HAP-1 (cell line): ENCODE measurements around the gene CYB5B.

Experiments used
- DNase-seq, 2 experiments: peaks; one replicate each; pipeline ENCODE4 v3.0.0-alpha.2; 2016 to 2020; ENCODE audit warnings: low spot score in 2 of 2
- H3K27me3 ChIP-seq: fragments of 250-450 bp; sonication (Bioruptor Pico); 2 replicates; pipeline ENCODE4 v1.5.1; 2020; ENCODE audit warnings: low read depth, mild to moderate bottlenecking, moderate library complexity
- H3K36me3 ChIP-seq: fragments of 250-450 bp; sonication (Bioruptor Pico); replicated peaks from 2 replicates; pipeline ENCODE4 v1.5.1; 2020; ENCODE audit warnings: mild to moderate bottlenecking
- H3K4me1 ChIP-seq: fragments of 250-450 bp; sonication (Bioruptor Pico); 2 replicates; pipeline ENCODE4 v1.5.1; 2020; ENCODE audit warnings: mild to moderate bottlenecking
- H3K4me3 ChIP-seq: fragments of 250-450 bp; sonication (Bioruptor Pico); 2 replicates; pipeline ENCODE4 v1.5.1; 2020; ENCODE audit warnings: mild to moderate bottlenecking, moderate library complexity
- H3K9me3 ChIP-seq: fragments of 250-450 bp; sonication (Bioruptor Pico); 2 replicates; pipeline ENCODE4 v1.5.1; 2020; ENCODE audit warnings: mild to moderate bottlenecking, moderate library complexity
- in situ Hi-C: fragments of 300-500 bp; cut with MboI; formaldehyde crosslinking; loops from 3 replicates; pipeline ENCODE4 v1.14.3; 2020; ENCODE audit warnings: low sequenced_read_pairs, inconsistent platforms, mixed read lengths

CYB5B gene

GRCh38 chr16:69474408-69474807 lies 50.0 kb downstream of the CYB5B start:
- in situ Hi-C loops: no loop called here
- H3K36me3 ChIP-seq: no peaks in the 10 kb centered on the region
- no peak overlapping the region for H3K4me3 ChIP-seq
- H3K27me3 ChIP-seq: no peaks in the 10 kb centered on the region
- DNase-seq: no peak
- H3K4me1 ChIP-seq: no peaks in the 10 kb centered on the region
- no peaks in the 10 kb centered on the region for H3K9me3 ChIP-seq

GRCh38 chr16:69476920-69477443 lies 52.6 kb downstream of the CYB5B start:
- Histone ChIP-seq H3K9me3 (no peaks in the 10 kb centered on the region), H3K36me3 (no peaks in the 10 kb centered on the region), H3K4me3 (no peak overlapping the region), H3K4me1 (no peaks in the 10 kb centered on the region), H3K27me3 (no peaks in the 10 kb centered on the region)
- no peak for DNase-seq
- in situ Hi-C loops: no loop called here

GRCh38 chr16:69477546-69477945 lies 53.1 kb downstream of the CYB5B start:
- in situ Hi-C loops: no loop called here
- Histone ChIP-seq H3K9me3 (no peaks in the 10 kb centered on the region), H3K36me3 (no peaks in the 10 kb centered on the region), H3K4me3 (no peak overlapping the region), H3K27me3 (no peaks in the 10 kb centered on the region), H3K4me1 (peaks cover 3% of the 10 kb centered on the region)
- no peak for DNase-seq

- DNase-seq: no peak
- Histone ChIP-seq H3K4me1 (peaks cover 8% of the 10 kb centered on the region), H3K36me3 (no peaks in the 10 kb centered on the region), H3K27me3 (no peaks in the 10 kb centered on the region), H3K4me3 (no peak overlapping the region), H3K9me3 (no peaks in the 10 kb centered on the region)
- in situ Hi-C loops: no loop called here
Observed at GRCh38 chr16:69478685-69479084, 54.3 kb downstream of the CYB5B start.

- no peaks in the 10 kb centered on the region for H3K9me3 ChIP-seq
- no peak for DNase-seq
- H3K36me3 ChIP-seq: no peaks in the 10 kb centered on the region
- H3K4me3 ChIP-seq: no peak overlapping the region
- H3K4me1 ChIP-seq: peaks cover 8% of the 10 kb centered on the region
- in situ Hi-C loops: no loop called here
- H3K27me3 ChIP-seq: no peaks in the 10 kb centered on the region
Observed at GRCh38 chr16:69479775-69480174, 55.4 kb downstream of the CYB5B start.

GRCh38 chr16:69481901-69482341 lies 57.5 kb downstream of the CYB5B start:
- H3K9me3 ChIP-seq: no peaks in the 10 kb centered on the region
- no peak overlapping the region for H3K4me3 ChIP-seq
- H3K4me1 ChIP-seq: peaks cover 8% of the 10 kb centered on the region
- no peaks in the 10 kb centered on the region for H3K27me3 ChIP-seq
- in situ Hi-C loops: no loop called here
- DNase-seq: no peak
- H3K36me3 ChIP-seq: no peaks in the 10 kb centered on the region

GRCh38 chr16:69482410-69482991 lies 58.1 kb downstream of the CYB5B start:
- peak; percentile 74 to 92 for DNase-seq
- peaks cover 13% of the 10 kb centered on the region for H3K4me1 ChIP-seq
- in situ Hi-C loops: no loop called here

GRCh38 chr16:69483611-69484010 lies 59.2 kb downstream of the CYB5B start:
- Histone ChIP-seq H3K36me3 (no peaks in the 10 kb centered on the region), H3K4me3 (no peak overlapping the region)
- in situ Hi-C loops: no loop called here

More at GRCh38 chr16:69482410-69482991, 58.1 kb downstream of the CYB5B start:
- no peak overlapping the region for H3K4me3 ChIP-seq
- no peaks in the 10 kb centered on the region for H3K27me3 ChIP-seq
- no peaks in the 10 kb centered on the region for H3K9me3 ChIP-seq
- H3K36me3 ChIP-seq: no peaks in the 10 kb centered on the region

GRCh38 chr16:69485361-69485760 lies 60.9 kb downstream of the CYB5B start:
- in situ Hi-C loops: no loop called here
- no peak overlapping the region for H3K4me3 ChIP-seq
- DNase-seq: no peak
- peaks cover 15% of the 10 kb centered on the region for H3K4me1 ChIP-seq
- no peaks in the 10 kb centered on the region for H3K36me3 ChIP-seq
- no peaks in the 10 kb centered on the region for H3K27me3 ChIP-seq
- H3K9me3 ChIP-seq: no peaks in the 10 kb centered on the region

More at GRCh38 chr16:69483611-69484010, 59.2 kb downstream of the CYB5B start:
- peaks cover 15% of the 10 kb centered on the region for H3K4me1 ChIP-seq
- DNase-seq: no peak
- H3K27me3 ChIP-seq: no peaks in the 10 kb centered on the region
- H3K9me3 ChIP-seq: no peaks in the 10 kb centered on the region

GRCh38 chr16:69485816-69486215 lies 61.4 kb downstream of the CYB5B start:
- Histone ChIP-seq H3K9me3 (no peaks in the 10 kb centered on the region), H3K36me3 (no peaks in the 10 kb centered on the region), H3K27me3 (no peaks in the 10 kb centered on the region), H3K4me1 (peaks cover 15% of the 10 kb centered on the region), H3K4me3 (no peak overlapping the region)
- in situ Hi-C loops: no loop called here
- DNase-seq: no peak

GRCh38 chr16:69486272-69486671 lies 61.9 kb downstream of the CYB5B start:
- no peak for DNase-seq
- H3K36me3 ChIP-seq: no peaks in the 10 kb centered on the region
- peaks cover 15% of the 10 kb centered on the region for H3K4me1 ChIP-seq
- H3K27me3 ChIP-seq: no peaks in the 10 kb centered on the region
- H3K9me3 ChIP-seq: no peaks in the 10 kb centered on the region
- no peak overlapping the region for H3K4me3 ChIP-seq
- in situ Hi-C loops: no loop called here

- no peaks in the 10 kb centered on the region for H3K9me3 ChIP-seq
- in situ Hi-C loops: no loop called here
- no peaks in the 10 kb centered on the region for H3K27me3 ChIP-seq
Observed at GRCh38 chr16:69486724-69487123, 62.3 kb downstream of the CYB5B start.

GRCh38 chr16:69490707-69491324 lies 66.4 kb downstream of the CYB5B start:
- Histone ChIP-seq H3K27me3 (no peaks in the 10 kb centered on the region), H3K4me3 (no peak overlapping the region), H3K9me3 (no peaks in the 10 kb centered on the region), H3K4me1 (peaks cover 7% of the 10 kb centered on the region), H3K36me3 (no peaks in the 10 kb centered on the region)
- in situ Hi-C loops: no loop called here
- DNase-seq: no peak

More at GRCh38 chr16:69486724-69487123, 62.3 kb downstream of the CYB5B start:
- Histone ChIP-seq H3K4me1 (peaks cover 15% of the 10 kb centered on the region), H3K4me3 (no peak overlapping the region), H3K36me3 (no peaks in the 10 kb centered on the region)
- DNase-seq: no peak

GRCh38 chr16:69494991-69495392 lies 70.6 kb downstream of the CYB5B start:
- H3K36me3 ChIP-seq: no peaks in the 10 kb centered on the region
- peak in 1 of 2 experiments; percentile 59 for DNase-seq
- H3K9me3 ChIP-seq: no peaks in the 10 kb centered on the region
- no peaks in the 10 kb centered on the region for H3K27me3 ChIP-seq
- H3K4me1 ChIP-seq: no peaks in the 10 kb centered on the region
- H3K4me3 ChIP-seq: no peak overlapping the region
- in situ Hi-C loops: no loop called here
